GM06990 (cell line): ENCODE results near the gene CFAP57.

Experiments used
- DNase-seq: peaks from one replicate; pipeline ENCODE4 v3.0.0-alpha.2; 2011; ENCODE audit not compliant: insufficient read length; ENCODE audit errors: extremely low read depth
- H3K27me3 ChIP-seq: replicated peaks from 2 replicates; pipeline ENCODE4 v1.6.0; 2011; ENCODE audit warnings: low read length; ENCODE audit not compliant: control insufficient read depth, insufficient read depth
- H3K36me3 ChIP-seq: 2 replicates; pipeline ENCODE4 v1.5.1; 2011; ENCODE audit warnings: low read length; ENCODE audit not compliant: control insufficient read depth, insufficient read depth
- H3K4me3 ChIP-seq: replicated peaks from 2 replicates; pipeline ENCODE4 v1.5.1; 2011; ENCODE audit warnings: low read depth, mild to moderate bottlenecking, control low read depth, low read length
- TF ChIP-seq, protein P1 (sequence below): IDR thresholded peaks from 2 replicates; pipeline ENCODE4 v1.5.1; 2011; ENCODE audit warnings: low read length, control low read depth, mild to moderate bottlenecking, inconsistent platforms; ENCODE audit not compliant: insufficient read depth, poor library complexity, severe bottlenecking

The CFAP57 gene

DNA sequence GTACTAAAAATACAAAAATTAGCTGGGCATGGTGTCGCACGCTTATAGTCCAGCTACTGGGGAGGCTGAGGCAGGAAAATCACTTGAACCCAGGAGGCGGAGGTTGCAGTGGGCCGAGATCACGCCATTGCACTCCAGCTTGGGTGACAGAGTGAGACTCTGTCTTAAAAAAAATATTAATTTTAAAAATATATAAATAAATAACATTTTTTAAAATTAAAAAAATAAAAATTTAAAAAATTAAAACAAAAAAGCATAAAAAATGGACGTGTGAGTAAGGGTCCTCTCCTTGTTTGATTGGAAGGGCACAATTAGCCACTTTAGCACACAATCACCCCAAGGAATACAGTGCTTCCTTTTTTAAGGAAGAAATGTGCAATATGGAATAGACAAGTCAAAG, 18.7 kb upstream of the CFAP57 start:
- Histone ChIP-seq H3K36me3 (no peaks in the 10 kb centered on the region), H3K4me3 (no peak overlapping the region), H3K27me3 (peaks cover 1% of the 10 kb centered on the region)
- TF ChIP-seq, protein P1, sequence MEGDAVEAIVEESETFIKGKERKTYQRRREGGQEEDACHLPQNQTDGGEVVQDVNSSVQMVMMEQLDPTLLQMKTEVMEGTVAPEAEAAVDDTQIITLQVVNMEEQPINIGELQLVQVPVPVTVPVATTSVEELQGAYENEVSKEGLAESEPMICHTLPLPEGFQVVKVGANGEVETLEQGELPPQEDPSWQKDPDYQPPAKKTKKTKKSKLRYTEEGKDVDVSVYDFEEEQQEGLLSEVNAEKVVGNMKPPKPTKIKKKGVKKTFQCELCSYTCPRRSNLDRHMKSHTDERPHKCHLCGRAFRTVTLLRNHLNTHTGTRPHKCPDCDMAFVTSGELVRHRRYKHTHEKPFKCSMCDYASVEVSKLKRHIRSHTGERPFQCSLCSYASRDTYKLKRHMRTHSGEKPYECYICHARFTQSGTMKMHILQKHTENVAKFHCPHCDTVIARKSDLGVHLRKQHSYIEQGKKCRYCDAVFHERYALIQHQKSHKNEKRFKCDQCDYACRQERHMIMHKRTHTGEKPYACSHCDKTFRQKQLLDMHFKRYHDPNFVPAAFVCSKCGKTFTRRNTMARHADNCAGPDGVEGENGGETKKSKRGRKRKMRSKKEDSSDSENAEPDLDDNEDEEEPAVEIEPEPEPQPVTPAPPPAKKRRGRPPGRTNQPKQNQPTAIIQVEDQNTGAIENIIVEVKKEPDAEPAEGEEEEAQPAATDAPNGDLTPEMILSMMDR: no peak
- no peak for DNase-seq

DNA sequence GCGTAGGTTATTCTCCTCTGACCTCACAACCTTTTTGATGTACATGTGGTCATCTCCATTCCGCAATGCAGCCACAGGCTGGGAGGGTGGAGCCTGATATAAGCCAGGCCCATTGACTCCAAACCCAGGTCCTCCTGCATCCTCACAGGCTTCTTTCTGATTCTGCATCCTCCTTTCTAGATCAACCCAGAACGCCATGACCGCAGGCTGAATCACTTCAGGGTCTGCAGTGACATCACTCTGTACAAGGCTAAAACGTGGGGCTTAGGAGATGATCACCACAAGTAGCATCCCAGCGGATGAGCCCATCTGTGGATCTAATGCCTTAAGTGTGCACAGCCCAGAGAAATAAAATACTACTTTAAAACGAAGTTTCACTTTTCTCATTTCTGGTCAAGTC, 16.1 kb upstream of the CFAP57 start:
- Histone ChIP-seq H3K27me3 (no peaks in the 10 kb centered on the region), H3K4me3 (no peak overlapping the region), H3K36me3 (no peaks in the 10 kb centered on the region)
- no peak for DNase-seq
- TF ChIP-seq, protein P1: no peak

DNA sequence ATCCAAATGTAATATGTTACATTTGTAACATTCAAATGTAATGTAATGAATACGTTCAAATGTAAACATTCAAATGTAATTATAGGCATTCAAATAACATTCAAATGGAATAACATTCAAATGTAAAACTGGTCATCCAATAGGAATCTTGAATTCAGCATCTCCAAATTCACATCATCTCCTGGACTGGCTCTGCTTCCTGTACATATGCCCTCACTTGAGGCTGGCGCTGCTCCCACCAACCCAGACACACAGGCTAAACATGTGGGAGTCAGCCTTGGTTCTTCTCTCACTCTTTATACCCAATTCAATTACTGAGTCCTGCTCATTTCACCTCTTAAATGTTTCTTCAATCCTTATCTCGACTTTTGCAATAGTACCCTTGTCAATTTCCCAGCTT, 7.0 kb upstream of the CFAP57 start:
- Histone ChIP-seq H3K27me3 (no peaks in the 10 kb centered on the region), H3K36me3 (peaks cover 18% of the 10 kb centered on the region), H3K4me3 (no peak overlapping the region)
- no peak for DNase-seq
- TF ChIP-seq, protein P1: no peak

DNA sequence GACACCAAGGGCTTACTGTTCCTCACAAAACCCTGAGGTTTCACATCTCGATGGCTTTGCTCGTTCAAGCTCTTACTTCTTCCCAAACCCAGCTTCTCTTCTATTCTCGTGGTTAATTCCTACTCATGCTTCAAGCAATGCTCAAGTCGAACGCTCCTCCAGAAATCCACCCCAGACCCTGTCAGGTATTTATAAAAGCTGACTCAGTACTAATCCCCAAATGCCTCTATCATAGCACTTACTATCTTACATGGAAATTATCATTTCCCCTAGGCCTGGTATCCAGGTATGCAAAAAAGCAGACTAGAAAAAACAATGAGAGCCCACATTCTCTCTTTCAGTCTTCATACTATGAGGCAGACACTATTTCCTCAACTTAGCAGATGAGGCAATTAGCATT, 6.4 kb upstream of the CFAP57 start:
- DNase-seq: no peak
- H3K4me3 ChIP-seq: no peak overlapping the region
- peaks cover 20% of the 10 kb centered on the region for H3K36me3 ChIP-seq
- no peaks in the 10 kb centered on the region for H3K27me3 ChIP-seq
- TF ChIP-seq, protein P1: no peak

DNA sequence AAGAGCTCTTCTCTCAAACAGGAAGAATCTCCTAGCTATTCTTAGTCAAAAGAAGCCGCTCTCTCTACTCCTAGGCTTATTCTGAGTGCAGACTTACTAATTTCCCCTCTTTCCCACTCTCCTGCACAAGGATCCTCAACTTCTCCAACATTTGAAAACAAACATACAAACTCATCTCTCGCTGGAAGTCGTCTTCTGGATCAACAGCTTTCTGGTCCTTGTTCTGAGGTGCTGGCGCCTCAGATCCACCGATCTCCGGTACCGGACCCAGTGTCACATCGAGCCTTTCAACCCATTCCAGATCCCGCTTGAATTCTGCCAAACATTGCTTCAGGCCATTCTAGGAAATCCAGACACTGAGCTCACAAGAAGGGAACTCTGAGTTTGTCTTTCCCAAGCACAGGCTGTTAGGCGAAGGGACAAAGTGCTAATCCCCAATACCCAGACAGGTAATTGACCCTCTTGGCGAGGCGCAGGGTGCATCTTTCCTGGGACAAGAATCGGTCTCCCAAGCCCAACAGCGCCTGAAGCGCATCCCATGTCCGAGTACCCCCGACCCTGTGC, 736 bp upstream of the CFAP57 start:
- peak overlapping the region; percentile 99 for H3K4me3 ChIP-seq
- TF ChIP-seq, protein P1: no peak
- peaks cover 12% of the 10 kb centered on the region for H3K36me3 ChIP-seq
- DNase-seq: no peak
- no peaks in the 10 kb centered on the region for H3K27me3 ChIP-seq

DNA sequence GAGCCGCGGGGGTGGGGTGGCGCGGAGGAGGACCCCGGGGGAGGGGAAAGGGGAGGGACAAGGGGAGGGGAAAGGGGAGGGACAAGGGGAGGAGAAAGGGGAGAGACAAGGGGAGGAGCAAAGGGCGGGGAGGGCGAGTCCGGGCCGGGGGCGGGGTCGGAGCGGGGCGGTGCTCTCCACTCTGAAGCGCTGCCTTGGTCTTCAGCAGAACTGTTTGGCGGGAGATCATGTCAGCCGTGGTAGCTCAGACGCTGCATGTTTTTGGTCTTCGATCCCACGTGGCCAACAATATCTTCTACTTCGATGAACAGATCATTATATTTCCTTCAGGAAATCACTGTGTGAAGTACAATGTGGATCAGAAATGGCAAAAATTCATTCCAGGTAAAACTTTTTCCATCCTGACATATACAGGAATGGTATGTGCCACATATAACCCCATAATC, 420 bp downstream of the CFAP57 start:
- H3K27me3 ChIP-seq: no peaks in the 10 kb centered on the region
- H3K36me3 ChIP-seq: peaks cover 9% of the 10 kb centered on the region
- TF ChIP-seq, protein P1: no peak
- H3K4me3 ChIP-seq: peak overlapping the region; percentile 99
- DNase-seq: peak; percentile 87
